PC-9 (cell line): Measurements from ENCODE around the gene DOLPP1.

Experiments
- CTCF ChIP-seq: fragments of 200-600 bp; sonication (generic); conservative IDR thresholded peaks from 2 replicates; pipeline ENCODE4 v1.6.1; 2017; ENCODE audit warnings: mixed run types, antibody characterized with exemption, mild to moderate bottlenecking, moderate library complexity
- EZH2 ChIP-seq: fragments of 200-600 bp; sonication (generic); IDR thresholded peaks from 2 replicates; pipeline ENCODE4 v1.8.0; 2017; ENCODE audit warnings: antibody characterized with exemption, low read depth

GRCh38 chr9:129101279-129101678 is 20.4 kb downstream of the DOLPP1 start:
- TF ChIP-seq CTCF = no peak
- TF ChIP-seq EZH2 = no peak
